22Rv1 (cell line): ENCODE data around the gene FCRL6.

Experiments used
- CTCF ChIP-seq: fragments of 450-650 bp; IDR thresholded peaks from 2 replicates; pipeline ENCODE4 v1.5.1; 2017; ENCODE audit warnings: mild to moderate bottlenecking
- ZFX ChIP-seq: fragments of 450-650 bp; IDR thresholded peaks from 2 replicates; pipeline ENCODE4 v1.6.1; 2017; ENCODE audit warnings: antibody characterized with exemption, borderline replicate concordance

GRCh38 chr1:159781992-159782391 lies 20.2 kb upstream of the FCRL6 start:
- TF ChIP-seq CTCF (no peak), ZFX (no peak)
